Left hindlimb (tissue), 1 donor: Measurements from ENCODE around the gene ROBO1.

Experiments
- DNase-seq: peaks from one replicate; pipeline ENCODE4 v3.0.0-alpha.2; 2018

ROBO1 gene

GRCh38 chr3:79436387-79436786 is 331.4 kb downstream of the ROBO1 start:
- no peak for DNase-seq

GRCh38 chr3:79427081-79427480 is 340.7 kb downstream of the ROBO1 start:
- DNase-seq: no peak

GRCh38 chr3:79424811-79425210 is 343.0 kb downstream of the ROBO1 start:
- DNase-seq: no peak

- DNase-seq: no peak
Observed at GRCh38 chr3:79423417-79423816, 344.4 kb downstream of the ROBO1 start.

- no peak for DNase-seq
Observed at GRCh38 chr3:79421273-79421672, 346.5 kb downstream of the ROBO1 start.

- DNase-seq: no peak
Observed at GRCh38 chr3:79418855-79419621, 348.8 kb downstream of the ROBO1 start.

- DNase-seq: no peak
Observed at GRCh38 chr3:79415356-79415755, 352.4 kb downstream of the ROBO1 start.

- peak; percentile 28 for DNase-seq
Observed at GRCh38 chr3:79414806-79415205, 353.0 kb downstream of the ROBO1 start.

GRCh38 chr3:79414035-79414434 is 353.8 kb downstream of the ROBO1 start:
- no peak for DNase-seq

GRCh38 chr3:79412537-79412936 is 355.3 kb downstream of the ROBO1 start:
- DNase-seq: no peak

GRCh38 chr3:79410617-79411016 is 357.2 kb downstream of the ROBO1 start:
- no peak for DNase-seq

- no peak for DNase-seq
Observed at GRCh38 chr3:79410136-79410535, 357.7 kb downstream of the ROBO1 start.

- DNase-seq: no peak
Observed at GRCh38 chr3:79406175-79406574, 361.6 kb downstream of the ROBO1 start.

- no peak for DNase-seq
Observed at GRCh38 chr3:79405183-79405582, 362.6 kb downstream of the ROBO1 start.

GRCh38 chr3:79396595-79396994 is 371.2 kb downstream of the ROBO1 start:
- no peak for DNase-seq

- DNase-seq: no peak
Observed at GRCh38 chr3:79392479-79392878, 375.3 kb downstream of the ROBO1 start.

- no peak for DNase-seq
Observed at GRCh38 chr3:79390352-79390751, 377.4 kb downstream of the ROBO1 start.

GRCh38 chr3:79385211-79385610 is 382.6 kb downstream of the ROBO1 start:
- DNase-seq: no peak

- no peak for DNase-seq
Observed at GRCh38 chr3:79383402-79384012, 384.3 kb downstream of the ROBO1 start.

GRCh38 chr3:79380581-79380980 is 387.2 kb downstream of the ROBO1 start:
- DNase-seq: no peak

- DNase-seq: no peak
Observed at GRCh38 chr3:79378064-79378463, 389.7 kb downstream of the ROBO1 start.

- DNase-seq: no peak
Observed at GRCh38 chr3:79369306-79369705, 398.5 kb downstream of the ROBO1 start.

GRCh38 chr3:79368403-79368802 is 399.4 kb downstream of the ROBO1 start:
- no peak for DNase-seq

- DNase-seq: no peak
Observed at GRCh38 chr3:79367803-79368202, 400.0 kb downstream of the ROBO1 start.

- no peak for DNase-seq
Observed at GRCh38 chr3:79367066-79367465, 400.7 kb downstream of the ROBO1 start.
